Parathyroid adenoma (tissue), 2 donors: ENCODE results near the gene NUAK1.

Experiments used
- H2AFZ ChIP-seq: fragments of 300-600 bp; sonication (generic); one replicate; pipeline ENCODE4 v1.7.0; 2017; ENCODE audit warnings: antibody characterized with exemption, mild to moderate bottlenecking
- H3K27ac ChIP-seq: fragments of 300-600 bp; sonication (generic); one replicate; pipeline ENCODE4 v1.7.0; 2017
- H3K27me3 ChIP-seq: fragments of 300-600 bp; sonication (generic); one replicate; pipeline ENCODE4 v1.7.0; 2017; ENCODE audit warnings: low read length; ENCODE audit not compliant: control insufficient read depth, insufficient read depth
- H3K36me3 ChIP-seq: fragments of 300-600 bp; sonication (generic); one replicate; pipeline ENCODE4 v1.7.0; 2017; ENCODE audit warnings: low read length; ENCODE audit not compliant: control insufficient read depth, insufficient read depth
- H3K4me1 ChIP-seq: fragments of 300-600 bp; sonication (generic); one replicate; pipeline ENCODE4 v1.7.0; 2017; ENCODE audit warnings: control low read depth
- H3K4me2 ChIP-seq: fragments of 300-600 bp; sonication (generic); one replicate; pipeline ENCODE4 v1.7.0; 2017; ENCODE audit warnings: low read length
- H3K4me3 ChIP-seq: fragments of 300-600 bp; sonication (generic); one replicate; pipeline ENCODE4 v1.7.0; 2017; ENCODE audit warnings: low read depth, low read length
- H3K79me2 ChIP-seq: fragments of 300-600 bp; sonication (generic); one replicate; pipeline ENCODE4 v1.7.0; 2017; ENCODE audit warnings: control low read depth
- H3K9ac ChIP-seq: fragments of 300-600 bp; sonication (generic); one replicate; pipeline ENCODE4 v1.7.0; 2017; ENCODE audit warnings: mild to moderate bottlenecking
- H3K9me3 ChIP-seq: fragments of 300-600 bp; sonication (generic); one replicate; pipeline ENCODE4 v1.7.0; 2017; ENCODE audit warnings: low read length; ENCODE audit not compliant: control insufficient read depth
- TF ChIP-seq, protein P1 (sequence below): fragments of 300-600 bp; sonication (generic); IDR thresholded peaks from one replicate; pipeline ENCODE4 v1.7.0; 2017; ENCODE audit warnings: antibody characterized with exemption, mild to moderate bottlenecking
- donor health status: primary hyperparathyroidism.

The NUAK1 gene

DNA sequence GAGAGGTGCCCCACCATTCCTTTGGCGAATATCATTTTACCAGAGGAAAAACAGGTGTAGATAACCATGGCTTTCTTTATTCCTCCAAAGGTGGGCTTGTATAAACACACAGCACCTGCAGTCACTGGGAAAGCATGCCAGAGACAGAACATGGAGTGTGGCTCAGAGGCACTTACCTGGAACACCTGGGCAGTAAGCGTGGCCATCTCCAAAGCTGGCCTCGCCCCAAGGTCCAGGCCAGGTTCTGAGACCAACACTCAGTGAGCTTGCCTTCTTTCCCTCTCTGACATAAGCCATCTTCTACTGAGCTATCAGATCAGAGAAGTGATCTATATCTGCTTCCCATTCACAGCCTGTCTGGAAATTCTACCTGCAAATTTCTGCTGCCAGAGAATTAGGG, 70.5 kb downstream of the NUAK1 start:
- no peaks in the 10 kb centered on the region for H3K9me3 ChIP-seq
- H3K4me3 ChIP-seq: no peak overlapping the region
- H3K36me3 ChIP-seq: no peaks in the 10 kb centered on the region
- no peak overlapping the region for H3K27ac ChIP-seq
- H3K27me3 ChIP-seq: no peaks in the 10 kb centered on the region
- TF ChIP-seq, protein P1, sequence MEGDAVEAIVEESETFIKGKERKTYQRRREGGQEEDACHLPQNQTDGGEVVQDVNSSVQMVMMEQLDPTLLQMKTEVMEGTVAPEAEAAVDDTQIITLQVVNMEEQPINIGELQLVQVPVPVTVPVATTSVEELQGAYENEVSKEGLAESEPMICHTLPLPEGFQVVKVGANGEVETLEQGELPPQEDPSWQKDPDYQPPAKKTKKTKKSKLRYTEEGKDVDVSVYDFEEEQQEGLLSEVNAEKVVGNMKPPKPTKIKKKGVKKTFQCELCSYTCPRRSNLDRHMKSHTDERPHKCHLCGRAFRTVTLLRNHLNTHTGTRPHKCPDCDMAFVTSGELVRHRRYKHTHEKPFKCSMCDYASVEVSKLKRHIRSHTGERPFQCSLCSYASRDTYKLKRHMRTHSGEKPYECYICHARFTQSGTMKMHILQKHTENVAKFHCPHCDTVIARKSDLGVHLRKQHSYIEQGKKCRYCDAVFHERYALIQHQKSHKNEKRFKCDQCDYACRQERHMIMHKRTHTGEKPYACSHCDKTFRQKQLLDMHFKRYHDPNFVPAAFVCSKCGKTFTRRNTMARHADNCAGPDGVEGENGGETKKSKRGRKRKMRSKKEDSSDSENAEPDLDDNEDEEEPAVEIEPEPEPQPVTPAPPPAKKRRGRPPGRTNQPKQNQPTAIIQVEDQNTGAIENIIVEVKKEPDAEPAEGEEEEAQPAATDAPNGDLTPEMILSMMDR: no peak
- H3K9ac ChIP-seq: no peak overlapping the region
- H3K4me1 ChIP-seq: peaks cover 6% of the 10 kb centered on the region
- H2AFZ ChIP-seq: no peak overlapping the region
- peaks cover 2% of the 10 kb centered on the region for H3K79me2 ChIP-seq
- no peak overlapping the region for H3K4me2 ChIP-seq

DNA sequence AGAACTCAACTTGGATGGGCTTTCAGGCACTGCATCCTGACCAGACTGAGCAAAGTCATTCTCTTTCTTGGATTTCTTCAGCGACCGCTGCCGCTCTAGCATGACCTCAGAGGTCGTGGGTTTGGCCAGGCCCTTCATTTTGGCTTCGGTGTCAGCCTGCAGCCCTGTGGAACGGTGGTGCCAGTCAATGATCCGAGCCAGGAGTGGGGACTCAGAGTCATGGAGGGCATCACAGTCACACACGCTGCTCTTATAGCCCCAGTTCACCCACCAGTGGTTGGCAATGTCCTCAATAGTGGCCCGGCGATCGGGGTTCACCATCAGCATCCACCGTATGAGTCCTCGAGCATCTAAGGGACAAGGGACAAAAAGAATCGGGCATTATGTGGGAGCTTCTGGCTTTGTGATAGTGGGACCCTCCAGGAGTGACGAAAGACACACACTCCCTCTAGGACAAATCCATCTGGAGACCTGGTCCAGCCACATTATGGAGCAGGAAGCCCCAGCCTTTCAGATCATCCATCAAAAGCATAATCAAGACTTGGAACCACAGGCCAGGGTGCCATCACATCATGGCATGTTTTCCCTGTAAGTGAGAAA, 71.0 kb downstream of the NUAK1 start:
- TF ChIP-seq, protein P1: no peak
- peaks cover 9% of the 10 kb centered on the region for H3K4me1 ChIP-seq
- no peaks in the 10 kb centered on the region for H3K36me3 ChIP-seq
- no peaks in the 10 kb centered on the region for H3K27me3 ChIP-seq
- no peak overlapping the region for H3K4me2 ChIP-seq
- H3K9ac ChIP-seq: no peak overlapping the region
- H3K4me3 ChIP-seq: no peak overlapping the region
- no peak overlapping the region for H3K27ac ChIP-seq
- no peak overlapping the region for H2AFZ ChIP-seq
- no peaks in the 10 kb centered on the region for H3K9me3 ChIP-seq
- H3K79me2 ChIP-seq: peaks cover 2% of the 10 kb centered on the region

DNA sequence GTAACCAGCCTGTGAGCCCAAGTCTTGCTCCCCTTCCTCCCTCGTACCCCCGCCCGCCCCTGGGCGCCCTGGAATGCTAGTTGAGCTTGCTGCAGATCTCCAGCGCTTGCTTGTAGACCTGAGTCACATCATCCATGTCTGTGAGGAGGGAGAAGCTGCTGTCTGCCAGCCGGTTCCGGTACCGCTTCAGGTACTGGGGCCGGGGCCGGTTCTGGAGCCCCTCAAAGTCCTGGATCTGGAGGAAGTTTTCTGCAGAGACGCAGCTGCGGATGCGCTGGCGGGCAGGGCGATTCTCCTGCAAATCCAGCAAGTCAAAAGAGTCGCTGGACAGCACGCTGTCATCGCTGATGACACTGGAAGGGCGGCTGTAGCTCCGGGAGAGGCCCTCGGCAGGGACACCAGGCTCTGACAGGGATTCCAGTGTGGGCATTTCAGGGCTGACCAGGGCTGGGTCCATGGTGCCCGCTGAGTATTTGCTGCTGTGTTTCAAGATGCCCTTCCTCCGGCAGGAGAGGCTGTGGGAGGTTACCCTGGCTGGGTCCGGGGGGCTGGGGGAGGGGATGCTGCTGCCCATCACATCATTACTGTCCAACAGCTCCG, 71.9 kb downstream of the NUAK1 start:
- H3K9ac ChIP-seq: no peak overlapping the region
- H3K27ac ChIP-seq: no peak overlapping the region
- no peaks in the 10 kb centered on the region for H3K27me3 ChIP-seq
- no peaks in the 10 kb centered on the region for H3K9me3 ChIP-seq
- no peaks in the 10 kb centered on the region for H3K36me3 ChIP-seq
- peaks cover 2% of the 10 kb centered on the region for H3K79me2 ChIP-seq
- no peak overlapping the region for H3K4me2 ChIP-seq
- peaks cover 13% of the 10 kb centered on the region for H3K4me1 ChIP-seq
- no peak overlapping the region for H2AFZ ChIP-seq
- TF ChIP-seq, protein P1: no peak
- no peak overlapping the region for H3K4me3 ChIP-seq

DNA sequence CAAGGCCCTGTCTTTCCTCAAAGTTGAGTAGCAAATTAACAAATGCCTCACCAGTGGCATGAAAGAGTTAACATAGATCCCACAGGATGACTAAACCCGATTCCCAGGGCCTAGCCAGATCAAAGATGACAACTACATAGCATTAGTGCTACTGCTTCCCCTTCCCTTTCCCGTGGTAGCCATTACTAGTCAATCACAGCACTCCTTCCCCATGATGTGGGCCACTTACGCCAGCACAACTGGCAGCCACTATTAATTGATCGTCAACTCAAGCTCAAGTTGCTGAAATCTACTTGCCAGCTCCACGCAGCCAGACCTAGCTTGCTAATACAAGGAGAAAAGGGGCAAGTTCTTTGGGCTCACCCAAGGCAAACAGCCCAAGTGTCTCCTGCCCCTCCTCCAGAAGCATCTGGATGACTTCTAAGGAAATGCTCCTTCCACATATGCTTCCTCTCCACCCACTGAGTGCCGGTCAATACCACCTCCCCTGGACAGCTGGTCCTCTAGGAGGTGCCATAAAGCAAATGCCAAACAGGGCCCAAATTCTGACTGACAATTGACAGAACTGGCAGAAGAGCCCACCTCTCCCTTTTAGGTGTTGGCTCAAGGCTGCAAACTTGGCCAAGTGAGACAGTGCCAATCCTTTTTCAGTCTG, 72.6 kb downstream of the NUAK1 start:
- H3K4me3 ChIP-seq: no peak overlapping the region
- peaks cover 2% of the 10 kb centered on the region for H3K79me2 ChIP-seq
- H3K4me2 ChIP-seq: no peak overlapping the region
- TF ChIP-seq, protein P1: no peak
- no peaks in the 10 kb centered on the region for H3K27me3 ChIP-seq
- H3K36me3 ChIP-seq: no peaks in the 10 kb centered on the region
- H3K27ac ChIP-seq: no peak overlapping the region
- no peaks in the 10 kb centered on the region for H3K9me3 ChIP-seq
- no peak overlapping the region for H3K9ac ChIP-seq
- peaks cover 13% of the 10 kb centered on the region for H3K4me1 ChIP-seq
- H2AFZ ChIP-seq: no peak overlapping the region
